Endothelial cell of umbilical vein (primary cell): ENCODE measurements around the gene CXorf66. TPM values are rescaled to one million over a fixed set of nuclear protein-coding genes. Genes with fewer than 3 reads are reported as not detected.

Source experiments
- BruUV-seq: library from RNA; stranded (reverse); fragments of 400-500 nt; replicated peaks from 2 replicates; lab custom pipeline; 2021; lab: Mats Ljungman, UMichigan
- CTCF ChIA-PET: fragments of 300-600, 350-600 bp; sonication (Branson Sonifier 250); formaldehyde crosslinking; loops from one replicate; lab custom pipeline; 2021; ENCODE audit warnings: antibody characterized with exemption, inconsistent platforms; lab: Charles Lee
- POLR2A ChIA-PET: fragments of 300-600, 350-600 bp; sonication (Branson Sonifier 250); formaldehyde crosslinking; loops from one replicate; lab custom pipeline; 2021; ENCODE audit warnings: antibody characterized with exemption, inconsistent platforms; lab: Charles Lee
- DNase-seq: peaks from one replicate; pipeline ENCODE4 v3.0.0-alpha.2; 2011; ENCODE audit warnings: low read depth, low spot score
- FAIRE-seq: peaks from 2 replicates; lab custom pipeline; 2011; peaks lifted over from hg19 to GRCh38; lab: Jason Lieb, UNC
- H2AFZ ChIP-seq: 2 replicates; pipeline ENCODE4 v1.6.0; 2012; ENCODE audit warnings: low read depth, low read length, control low read depth, inconsistent platforms
- H3K27ac ChIP-seq: 2 replicates; pipeline ENCODE4 v1.5.1; 2011; ENCODE audit warnings: low read depth, mild to moderate bottlenecking, control low read depth, low read length, moderate library complexity; ENCODE audit not compliant: insufficient read depth
- H3K27me3 ChIP-seq, 2 experiments: 2 replicates each; pipeline versions ENCODE4 v1.6.0 to v1.6.1; 2011; ENCODE audit warnings: low read length in 2 of 2, mixed read lengths in 1 of 2; ENCODE audit not compliant: control insufficient read depth in 2 of 2, insufficient read depth in 2 of 2
- H3K36me3 ChIP-seq, 2 experiments: 2 replicates in 1 of 2; 3 replicates in 1 of 2; pipeline ENCODE4 v1.5.1; 2011; ENCODE audit warnings: low read length in 2 of 2, mild to moderate bottlenecking in 1 of 2, moderate library complexity in 1 of 2; ENCODE audit not compliant: control insufficient read depth in 2 of 2, insufficient read depth in 2 of 2; ENCODE audit errors: extremely low read depth in 1 of 2
- H3K4me1 ChIP-seq: 3 replicates; pipeline ENCODE4 v1.5.1; 2011; ENCODE audit warnings: mild to moderate bottlenecking, low read length; ENCODE audit not compliant: control insufficient read depth, insufficient read depth; ENCODE audit errors: extremely low read depth
- H3K4me2 ChIP-seq: 2 replicates; pipeline ENCODE4 v1.6.1; 2011; ENCODE audit warnings: low read length, control low read depth, mixed read lengths; ENCODE audit not compliant: insufficient read depth
- H3K4me3 ChIP-seq, 3 experiments: fragments of 200-600 bp in 1 of 3; sonication (generic), shearing (Covaris generic) in 1 of 3; replicated peaks in 1 of 3; 2 replicates each; pipeline ENCODE4 v1.5.1; 2011 to 2016; ENCODE audit warnings: control low read depth in 3 of 3, low read length in 3 of 3, mild to moderate bottlenecking in 2 of 3, inconsistent platforms in 1 of 3, low read depth in 1 of 3, moderate library complexity in 1 of 3; ENCODE audit not compliant: insufficient read depth in 1 of 3
- H3K79me2 ChIP-seq: 2 replicates; pipeline ENCODE4 v1.6.0; 2012; ENCODE audit warnings: low read length, inconsistent platforms; ENCODE audit not compliant: control insufficient read depth, insufficient read depth
- H3K9ac ChIP-seq: replicated peaks from 2 replicates; pipeline ENCODE3; 2011; ENCODE audit warnings: low read length, control low read depth; ENCODE audit not compliant: insufficient read depth; ENCODE audit errors: extremely low read depth
- H3K9me1 ChIP-seq: replicated peaks from 3 replicates; pipeline ENCODE4 v1.6.0; 2011; ENCODE audit warnings: mild to moderate bottlenecking, low read length; ENCODE audit not compliant: control insufficient read depth, insufficient read depth; ENCODE audit errors: extremely low read depth
- H3K9me3 ChIP-seq: replicated peaks from 2 replicates; pipeline ENCODE4 v1.5.1; 2012; ENCODE audit warnings: low read length, inconsistent platforms; ENCODE audit not compliant: control insufficient read depth, insufficient read depth
- H4K20me1 ChIP-seq: replicated peaks from 2 replicates; pipeline ENCODE3; 2011; ENCODE audit warnings: mild to moderate bottlenecking, low read length; ENCODE audit not compliant: control insufficient read depth, insufficient read depth; ENCODE audit errors: extremely low read depth
- EZH2 ChIP-seq: IDR thresholded peaks from 2 replicates; pipeline ENCODE4 v1.6.1; 2012; ENCODE audit warnings: borderline replicate concordance, low read depth, mild to moderate bottlenecking, moderate library complexity, low read length, inconsistent platforms; ENCODE audit not compliant: severe bottlenecking
- FOS ChIP-seq: IDR thresholded peaks from 2 replicates; pipeline ENCODE4 v1.6.1; 2011; ENCODE audit warnings: mild to moderate bottlenecking, low read length, moderate library complexity, borderline replicate concordance; ENCODE audit not compliant: insufficient read depth
- GATA2 ChIP-seq: IDR thresholded peaks from 2 replicates; pipeline ENCODE4 v1.7.0; 2011; ENCODE audit warnings: low read depth, mild to moderate bottlenecking, moderate library complexity, mixed read lengths, low read length; ENCODE audit not compliant: insufficient read length, insufficient read depth
- JUN ChIP-seq: IDR thresholded peaks from 2 replicates; pipeline ENCODE4 v1.6.1; 2011; ENCODE audit warnings: borderline replicate concordance, low read depth; ENCODE audit not compliant: insufficient read length, insufficient read depth
- MYC ChIP-seq: IDR thresholded peaks from one replicate; pipeline ENCODE4 v1.6.1; 2011; ENCODE audit warnings: mild to moderate bottlenecking, low read depth, low read length
- POLR2A ChIP-seq: IDR thresholded peaks from 2 replicates; pipeline ENCODE4 v1.6.1; 2012; ENCODE audit warnings: low read depth, mild to moderate bottlenecking, control low read depth, low read length
- POLR2AphosphoS5 ChIP-seq: IDR thresholded peaks from 2 replicates; pipeline ENCODE4 v1.6.1; 2012; ENCODE audit warnings: low read depth, mild to moderate bottlenecking, control low read depth, low read length, moderate library complexity; ENCODE audit not compliant: insufficient read depth
- dilution Hi-C: fragments of 300-500 bp; cut with MboI; formaldehyde crosslinking; loops from one replicate; pipeline ENCODE4 v1.15.0; 2019; ENCODE audit warnings: low sequenced_read_pairs; ENCODE audit not compliant: extremely low pct_ligation_motif_present
- intact Hi-C: fragments of 100-400 bp; cut with micrococcal nuclease; formaldehyde crosslinking; loops from one replicate; pipeline ENCODE4 v1.10.0; 2022
- polyA plus RNA-seq, 4 experiments: library from polyadenylated mRNA; depleted of rRNA in 3 of 4; stranded (reverse) in 3 of 4; unstranded in 1 of 4; fragments of >200 nt; gene quantifications; 2 replicates each; pipeline versions ENCODE4 v1.2.1 to v1.2.3, GENCODE V29; 2011 to 2012; ENCODE audit warnings: missing spikeins in 1 of 4
- total RNA-seq: library from RNA; stranded (reverse); gene quantifications from 2 replicates; pipeline ENCODE4 v1.2.3, GENCODE V29; 2021
- TF ChIP-seq, protein P1 (sequence below): IDR thresholded peaks from 2 replicates; pipeline ENCODE4 v1.6.1; 2011; ENCODE audit not compliant: insufficient read depth, insufficient read length
- TF ChIP-seq, protein P2 (sequence below), 2 donors: IDR thresholded peaks; 1 replicate in 1 of 2; 2 replicates in 1 of 2; pipeline ENCODE4 v1.5.1; 2011; ENCODE audit warnings: low read length in 2 of 2, mild to moderate bottlenecking in 2 of 2, moderate library complexity in 2 of 2, control low read depth in 1 of 2, inconsistent platforms in 1 of 2, low read depth in 1 of 2; ENCODE audit not compliant: insufficient read depth in 1 of 2; ENCODE audit errors: extremely low read depth in 1 of 2

CXorf66 gene
- total and polyA plus RNA-seq, 2 donors (not counting 3 experiments of a cell fraction or from before 2014, with no cell fraction given), result not detected

DNA sequence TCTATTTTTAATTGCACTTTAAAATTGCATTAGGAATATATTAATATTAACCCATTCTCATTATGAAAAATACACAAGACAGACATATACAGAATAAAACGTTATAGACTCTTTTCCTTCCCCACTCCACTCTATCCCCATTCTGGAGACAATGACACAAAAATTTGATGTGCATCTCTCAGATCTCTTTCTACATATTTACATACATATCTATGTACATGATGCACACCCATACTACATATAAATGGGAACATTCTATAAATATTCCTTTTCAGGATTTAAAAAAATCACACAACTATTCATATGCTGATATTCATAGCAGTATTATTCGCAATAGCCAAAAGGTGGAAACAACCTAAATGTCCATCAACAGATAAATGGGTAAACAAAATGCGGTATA, 2.4 kb upstream of the CXorf66 start:
- ChIA-PET POLR2A (no interaction called here), CTCF (no interaction called here)
- no peaks in the 10 kb centered on the region for H3K9me3 ChIP-seq
- H3K4me3 ChIP-seq, result no peak overlapping the region
- TF ChIP-seq POLR2AphosphoS5, result no peak
- TF ChIP-seq, protein P1, sequence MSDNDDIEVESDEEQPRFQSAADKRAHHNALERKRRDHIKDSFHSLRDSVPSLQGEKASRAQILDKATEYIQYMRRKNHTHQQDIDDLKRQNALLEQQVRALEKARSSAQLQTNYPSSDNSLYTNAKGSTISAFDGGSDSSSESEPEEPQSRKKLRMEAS, result no peak
- no peak for TF ChIP-seq FOS
- no peak for TF ChIP-seq POLR2A
- TF ChIP-seq GATA2, result no peak
- no peak for TF ChIP-seq MYC
- no peak for TF ChIP-seq JUN
- TF ChIP-seq, protein P2, sequence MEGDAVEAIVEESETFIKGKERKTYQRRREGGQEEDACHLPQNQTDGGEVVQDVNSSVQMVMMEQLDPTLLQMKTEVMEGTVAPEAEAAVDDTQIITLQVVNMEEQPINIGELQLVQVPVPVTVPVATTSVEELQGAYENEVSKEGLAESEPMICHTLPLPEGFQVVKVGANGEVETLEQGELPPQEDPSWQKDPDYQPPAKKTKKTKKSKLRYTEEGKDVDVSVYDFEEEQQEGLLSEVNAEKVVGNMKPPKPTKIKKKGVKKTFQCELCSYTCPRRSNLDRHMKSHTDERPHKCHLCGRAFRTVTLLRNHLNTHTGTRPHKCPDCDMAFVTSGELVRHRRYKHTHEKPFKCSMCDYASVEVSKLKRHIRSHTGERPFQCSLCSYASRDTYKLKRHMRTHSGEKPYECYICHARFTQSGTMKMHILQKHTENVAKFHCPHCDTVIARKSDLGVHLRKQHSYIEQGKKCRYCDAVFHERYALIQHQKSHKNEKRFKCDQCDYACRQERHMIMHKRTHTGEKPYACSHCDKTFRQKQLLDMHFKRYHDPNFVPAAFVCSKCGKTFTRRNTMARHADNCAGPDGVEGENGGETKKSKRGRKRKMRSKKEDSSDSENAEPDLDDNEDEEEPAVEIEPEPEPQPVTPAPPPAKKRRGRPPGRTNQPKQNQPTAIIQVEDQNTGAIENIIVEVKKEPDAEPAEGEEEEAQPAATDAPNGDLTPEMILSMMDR (IDR thresholded peaks at IDR 0.05; ENCODE audit: extremely low read depth in 1 of 2, insufficient read depth in 1 of 2, low read depth in 1 of 2, low read length in 2 of 2), result no peak
- no peak for TF ChIP-seq EZH2
- BruUV-seq, result no TSS peak
- H3K4me2 ChIP-seq, result no peak overlapping the region
- DNase-seq (no peak), FAIRE-seq (no peak)
- no peaks in the 10 kb centered on the region for H3K79me2 ChIP-seq
- H3K36me3 ChIP-seq, result no peaks in the 10 kb centered on the region
- intact Hi-C loops, result no loop called here
- no peaks in the 10 kb centered on the region for H3K9me1 ChIP-seq
- no peaks in the 10 kb centered on the region for H3K27me3 ChIP-seq
- dilution Hi-C loops, result no loop called here
- no peaks in the 10 kb centered on the region for H3K4me1 ChIP-seq
- H2AFZ ChIP-seq, result no peak overlapping the region
- H4K20me1 ChIP-seq, result no peaks in the 10 kb centered on the region
- no peak overlapping the region for H3K9ac ChIP-seq
- no peak overlapping the region for H3K27ac ChIP-seq
